Measurements from ENCODE around the gene SPDYE6.

The SPDYE6 gene

DNA sequence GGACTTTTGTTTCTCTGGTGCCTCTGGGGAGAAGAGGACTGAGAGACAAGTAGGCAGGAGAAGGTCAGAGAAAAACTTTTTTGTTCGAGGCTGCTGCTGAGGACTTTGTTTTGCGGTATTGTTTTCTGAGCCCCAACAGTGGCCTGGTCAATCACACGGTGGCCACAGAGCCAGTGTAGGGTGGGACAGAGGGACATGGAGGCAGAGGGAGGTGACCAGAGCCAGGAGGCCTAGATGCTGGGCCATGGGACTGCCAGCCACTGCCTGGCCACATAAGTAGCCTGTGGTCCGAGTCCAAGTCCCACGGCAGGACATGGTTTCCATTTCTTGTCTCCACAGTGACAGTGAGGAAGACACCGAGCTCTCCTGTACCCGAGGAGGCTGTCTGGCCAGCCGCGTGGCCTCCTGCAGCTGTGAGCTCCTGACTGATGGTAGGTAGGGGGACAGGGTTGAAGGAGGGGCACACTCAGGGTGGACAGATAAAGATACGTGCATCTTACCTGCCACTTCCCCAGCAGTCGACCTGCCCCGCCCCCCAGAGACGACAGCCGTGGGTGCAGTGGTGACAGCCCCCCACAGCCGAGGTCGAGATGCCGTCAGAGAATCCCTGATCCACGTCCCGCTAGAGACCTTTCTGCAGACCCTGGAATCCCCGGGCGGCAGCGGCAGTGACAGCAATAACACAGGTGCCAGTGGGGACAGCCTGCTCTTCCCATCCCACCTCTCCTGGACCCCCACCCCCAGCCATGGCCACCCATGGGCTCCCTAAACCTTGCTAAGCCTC lies 42.1 kb downstream of the SPDYE6 start:
- no peaks in the 10 kb centered on the region for H3F3A ChIP-seq (ENCODE audit: low read depth)
- H3K9me2 ChIP-seq (replicated peaks; ENCODE audit: low read depth, low read length): no peaks in the 10 kb centered on the region
- TF ChIP-seq, protein P1, sequence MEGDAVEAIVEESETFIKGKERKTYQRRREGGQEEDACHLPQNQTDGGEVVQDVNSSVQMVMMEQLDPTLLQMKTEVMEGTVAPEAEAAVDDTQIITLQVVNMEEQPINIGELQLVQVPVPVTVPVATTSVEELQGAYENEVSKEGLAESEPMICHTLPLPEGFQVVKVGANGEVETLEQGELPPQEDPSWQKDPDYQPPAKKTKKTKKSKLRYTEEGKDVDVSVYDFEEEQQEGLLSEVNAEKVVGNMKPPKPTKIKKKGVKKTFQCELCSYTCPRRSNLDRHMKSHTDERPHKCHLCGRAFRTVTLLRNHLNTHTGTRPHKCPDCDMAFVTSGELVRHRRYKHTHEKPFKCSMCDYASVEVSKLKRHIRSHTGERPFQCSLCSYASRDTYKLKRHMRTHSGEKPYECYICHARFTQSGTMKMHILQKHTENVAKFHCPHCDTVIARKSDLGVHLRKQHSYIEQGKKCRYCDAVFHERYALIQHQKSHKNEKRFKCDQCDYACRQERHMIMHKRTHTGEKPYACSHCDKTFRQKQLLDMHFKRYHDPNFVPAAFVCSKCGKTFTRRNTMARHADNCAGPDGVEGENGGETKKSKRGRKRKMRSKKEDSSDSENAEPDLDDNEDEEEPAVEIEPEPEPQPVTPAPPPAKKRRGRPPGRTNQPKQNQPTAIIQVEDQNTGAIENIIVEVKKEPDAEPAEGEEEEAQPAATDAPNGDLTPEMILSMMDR (conservative IDR thresholded peaks at IDR 0.05; ENCODE audit: low read length): no peak
- no peak for TF ChIP-seq EZH2phosphoT487 (IDR thresholded peaks at IDR 0.05; ENCODE audit: borderline replicate concordance)
- no peak overlapping the region for H3K9ac ChIP-seq (ENCODE audit: low read depth, low read length, poor library complexity, severe bottlenecking)
- H4K20me1 ChIP-seq (ENCODE audit: insufficient read depth, low read length, poor library complexity, severe bottlenecking): no peaks in the 10 kb centered on the region
- H3K4me3 ChIP-seq (ENCODE audit: low read length, poor library complexity, severe bottlenecking): no peak overlapping the region
- no peaks in the 10 kb centered on the region for H3K9me3 ChIP-seq (ENCODE audit: insufficient read depth, low read depth, low read length)
- no peak overlapping the region for H3K4me2 ChIP-seq (ENCODE audit: low read depth, low read length, poor library complexity, severe bottlenecking)
- no peaks in the 10 kb centered on the region for H3K27me3 ChIP-seq (ENCODE audit: insufficient read depth, low read length, poor library complexity, severe bottlenecking)
- no peaks in the 10 kb centered on the region for H3K4me1 ChIP-seq (ENCODE audit: insufficient read depth, low read length, poor library complexity, severe bottlenecking)
- no peaks in the 10 kb centered on the region for H3K36me3 ChIP-seq (ENCODE audit: insufficient read depth, low read length)
- H3K79me2 ChIP-seq (ENCODE audit: insufficient read depth, low read length): no peaks in the 10 kb centered on the region
- H2AFZ ChIP-seq (ENCODE audit: low read length): no peak overlapping the region

DNA sequence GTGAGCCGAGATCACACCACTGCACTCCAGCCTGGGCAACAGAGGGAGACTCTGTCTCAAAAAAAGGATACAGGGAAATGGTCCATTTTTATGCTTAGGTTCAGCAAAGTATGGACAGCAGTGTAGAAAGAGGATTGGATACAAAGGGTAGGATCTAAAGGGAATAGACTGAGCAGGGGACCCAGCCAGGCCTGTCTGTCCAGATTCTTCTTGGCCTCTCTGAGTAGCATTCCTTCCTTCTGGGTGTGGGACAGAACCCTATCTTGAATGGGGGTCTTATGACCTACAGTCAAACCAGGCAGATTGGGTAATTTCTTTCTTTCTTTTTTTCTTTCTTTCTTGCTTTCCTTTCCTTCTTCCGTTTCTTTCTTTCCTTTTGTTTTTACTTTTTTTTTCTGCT lies 43.9 kb downstream of the SPDYE6 start:
- TF ChIP-seq, protein P1 (conservative IDR thresholded peaks at IDR 0.05; ENCODE audit: low read length): no peak
- TF ChIP-seq EZH2phosphoT487 (IDR thresholded peaks at IDR 0.05; ENCODE audit: borderline replicate concordance): no peak
- no peaks in the 10 kb centered on the region for H3K36me3 ChIP-seq (ENCODE audit: insufficient read depth, low read length)

DNA sequence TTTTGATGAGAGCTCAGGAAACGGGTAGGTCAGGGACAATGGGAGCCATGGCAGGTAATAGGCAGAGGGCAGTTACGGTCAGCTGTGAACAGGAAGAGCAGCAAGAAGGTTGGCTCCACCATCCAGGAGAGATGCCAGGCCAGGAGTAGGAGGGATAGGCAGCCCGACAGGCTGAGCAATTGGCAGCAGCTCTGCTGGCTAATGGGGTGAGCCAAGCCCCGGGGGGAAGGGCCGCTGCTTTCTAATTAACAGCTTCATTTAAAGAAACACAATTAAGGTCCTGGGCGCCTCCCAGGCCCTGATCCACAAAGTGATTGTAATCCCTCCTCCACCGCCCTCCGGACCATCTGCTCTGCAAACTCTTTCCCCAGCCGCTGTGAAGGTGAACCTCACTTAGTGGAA lies 45.8 kb downstream of the SPDYE6 start:
- Histone ChIP-seq H3K4me2 (ENCODE audit: low read depth, low read length, poor library complexity, severe bottlenecking) (no peak overlapping the region), H3K4me1 (ENCODE audit: insufficient read depth, low read length, poor library complexity, severe bottlenecking) (peaks cover 18% of the 10 kb centered on the region), H3K9ac (ENCODE audit: low read depth, low read length, poor library complexity, severe bottlenecking) (no peak overlapping the region), H4K20me1 (ENCODE audit: insufficient read depth, low read length, poor library complexity, severe bottlenecking) (no peaks in the 10 kb centered on the region), H3K36me3 (ENCODE audit: insufficient read depth, low read length) (no peaks in the 10 kb centered on the region), H3K9me3 (ENCODE audit: insufficient read depth, low read depth, low read length) (no peaks in the 10 kb centered on the region), H3K79me2 (ENCODE audit: insufficient read depth, low read length) (no peaks in the 10 kb centered on the region), H3K27me3 (ENCODE audit: insufficient read depth, low read length, poor library complexity, severe bottlenecking) (no peaks in the 10 kb centered on the region), H3K9me2 (replicated peaks; ENCODE audit: low read depth, low read length) (no peaks in the 10 kb centered on the region), H3K4me3 (ENCODE audit: low read length, poor library complexity, severe bottlenecking) (no peak overlapping the region), H3F3A (ENCODE audit: low read depth) (no peaks in the 10 kb centered on the region), H2AFZ (ENCODE audit: low read length) (no peak overlapping the region)
- no peak for TF ChIP-seq EZH2phosphoT487 (IDR thresholded peaks at IDR 0.05; ENCODE audit: borderline replicate concordance)
- TF ChIP-seq, protein P1 (conservative IDR thresholded peaks at IDR 0.05; ENCODE audit: low read length): no peak

More for the DNA sequence above, 43.9 kb downstream of the SPDYE6 start:
- Histone ChIP-seq H2AFZ (ENCODE audit: low read length) (no peak overlapping the region), H3K27me3 (ENCODE audit: insufficient read depth, low read length, poor library complexity, severe bottlenecking) (no peaks in the 10 kb centered on the region), H3K9ac (ENCODE audit: low read depth, low read length, poor library complexity, severe bottlenecking) (no peak overlapping the region), H3K9me2 (replicated peaks; ENCODE audit: low read depth, low read length) (no peaks in the 10 kb centered on the region), H3K4me2 (ENCODE audit: low read depth, low read length, poor library complexity, severe bottlenecking) (no peak overlapping the region), H3K79me2 (ENCODE audit: insufficient read depth, low read length) (no peaks in the 10 kb centered on the region), H3K9me3 (ENCODE audit: insufficient read depth, low read depth, low read length) (no peaks in the 10 kb centered on the region), H3K4me1 (ENCODE audit: insufficient read depth, low read length, poor library complexity, severe bottlenecking) (peaks cover 7% of the 10 kb centered on the region), H3K4me3 (ENCODE audit: low read length, poor library complexity, severe bottlenecking) (no peak overlapping the region), H4K20me1 (ENCODE audit: insufficient read depth, low read length, poor library complexity, severe bottlenecking) (no peaks in the 10 kb centered on the region), H3F3A (ENCODE audit: low read depth) (no peaks in the 10 kb centered on the region)

Measured in Loucy (cell line).